KMS-11 (cell line): ENCODE results near the gene MPPED1.

Experiments used
- H2AFZ ChIP-seq: fragments of 200-600 bp; sonication (generic); 2 replicates; pipeline ENCODE4 v1.6.1; 2016; ENCODE audit warnings: antibody characterized with exemption, mixed run types, low read depth
- H3K27ac ChIP-seq: fragments of 200-600 bp; sonication (generic); 2 replicates; pipeline ENCODE4 v1.6.1; 2016; ENCODE audit warnings: mild to moderate bottlenecking, mixed run types
- H3K27me3 ChIP-seq: fragments of 200-600 bp; sonication (generic); 2 replicates; pipeline ENCODE4 v1.6.1; 2017; ENCODE audit warnings: mild to moderate bottlenecking, low read depth, mixed run types, moderate library complexity; ENCODE audit not compliant: insufficient read depth
- H3K36me3 ChIP-seq: fragments of 200-600 bp; sonication (generic); 2 replicates; pipeline ENCODE4 v1.6.1; 2017; ENCODE audit warnings: mild to moderate bottlenecking, mixed run types; ENCODE audit not compliant: insufficient read depth
- H3K4me1 ChIP-seq: fragments of 200-600 bp; sonication (generic); 2 replicates; pipeline ENCODE4 v1.6.1; 2016; ENCODE audit warnings: mild to moderate bottlenecking, low read depth, mixed run types; ENCODE audit not compliant: poor library complexity, severe bottlenecking
- H3K4me2 ChIP-seq: fragments of 200-600 bp; sonication (generic); 2 replicates; pipeline ENCODE4 v1.7.0; 2016; ENCODE audit warnings: mild to moderate bottlenecking, mixed run types
- H3K4me3 ChIP-seq: fragments of 200-600 bp; sonication (generic); IDR thresholded peaks from 2 replicates; pipeline ENCODE4 v1.6.1; 2017; ENCODE audit warnings: low read depth, low read length, mixed read lengths; ENCODE audit not compliant: insufficient read depth
- H3K79me2 ChIP-seq: fragments of 200-600 bp; sonication (generic); 2 replicates; pipeline ENCODE4 v1.6.1; 2016; ENCODE audit warnings: low read depth, mixed run types; ENCODE audit not compliant: insufficient read depth
- H3K9ac ChIP-seq: fragments of 200-600 bp; sonication (generic); 2 replicates; pipeline ENCODE4 v1.6.1; 2016; ENCODE audit warnings: mild to moderate bottlenecking, mixed run types
- H4K20me1 ChIP-seq: fragments of 200-600 bp; sonication (generic); 2 replicates; pipeline ENCODE4 v1.6.1; 2016; ENCODE audit warnings: mild to moderate bottlenecking, mixed run types; ENCODE audit not compliant: insufficient read depth
- TF ChIP-seq, protein P1 (sequence below): fragments of 200-600 bp; sonication (generic); conservative IDR thresholded peaks from 2 replicates; pipeline ENCODE4 v1.6.1; 2017; ENCODE audit warnings: low read depth, mild to moderate bottlenecking, antibody characterized with exemption, low read length, moderate library complexity, mixed read lengths

The MPPED1 gene

GRCh38 chr22:43411040-43411868 lies 560 bp upstream of the MPPED1 start:
- Histone ChIP-seq H3K4me2 (no peak overlapping the region), H3K4me1 (no peaks in the 10 kb centered on the region), H3K27ac (no peak overlapping the region), H3K27me3 (peaks cover 47% of the 10 kb centered on the region; the same call in 1 of the 2 replicates), H2AFZ (no peak overlapping the region), H3K79me2 (no peaks in the 10 kb centered on the region), H3K36me3 (no peaks in the 10 kb centered on the region), H3K4me3 (no peak overlapping the region), H4K20me1 (no peaks in the 10 kb centered on the region), H3K9ac (no peak overlapping the region)
- TF ChIP-seq, protein P1, sequence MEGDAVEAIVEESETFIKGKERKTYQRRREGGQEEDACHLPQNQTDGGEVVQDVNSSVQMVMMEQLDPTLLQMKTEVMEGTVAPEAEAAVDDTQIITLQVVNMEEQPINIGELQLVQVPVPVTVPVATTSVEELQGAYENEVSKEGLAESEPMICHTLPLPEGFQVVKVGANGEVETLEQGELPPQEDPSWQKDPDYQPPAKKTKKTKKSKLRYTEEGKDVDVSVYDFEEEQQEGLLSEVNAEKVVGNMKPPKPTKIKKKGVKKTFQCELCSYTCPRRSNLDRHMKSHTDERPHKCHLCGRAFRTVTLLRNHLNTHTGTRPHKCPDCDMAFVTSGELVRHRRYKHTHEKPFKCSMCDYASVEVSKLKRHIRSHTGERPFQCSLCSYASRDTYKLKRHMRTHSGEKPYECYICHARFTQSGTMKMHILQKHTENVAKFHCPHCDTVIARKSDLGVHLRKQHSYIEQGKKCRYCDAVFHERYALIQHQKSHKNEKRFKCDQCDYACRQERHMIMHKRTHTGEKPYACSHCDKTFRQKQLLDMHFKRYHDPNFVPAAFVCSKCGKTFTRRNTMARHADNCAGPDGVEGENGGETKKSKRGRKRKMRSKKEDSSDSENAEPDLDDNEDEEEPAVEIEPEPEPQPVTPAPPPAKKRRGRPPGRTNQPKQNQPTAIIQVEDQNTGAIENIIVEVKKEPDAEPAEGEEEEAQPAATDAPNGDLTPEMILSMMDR = no peak

GRCh38 chr22:43412808-43413795 lies 1.3 kb downstream of the MPPED1 start:
- Histone ChIP-seq H3K4me2 (no peak overlapping the region), H3K27me3 (peaks cover 63% of the 10 kb centered on the region; the same call in 1 of the 2 replicates), H3K36me3 (no peaks in the 10 kb centered on the region), H3K4me3 (no peak overlapping the region), H3K4me1 (no peaks in the 10 kb centered on the region), H2AFZ (no peak overlapping the region), H4K20me1 (no peaks in the 10 kb centered on the region), H3K79me2 (no peaks in the 10 kb centered on the region), H3K9ac (no peak overlapping the region), H3K27ac (no peak overlapping the region)
- TF ChIP-seq, protein P1 = no peak

DNA sequence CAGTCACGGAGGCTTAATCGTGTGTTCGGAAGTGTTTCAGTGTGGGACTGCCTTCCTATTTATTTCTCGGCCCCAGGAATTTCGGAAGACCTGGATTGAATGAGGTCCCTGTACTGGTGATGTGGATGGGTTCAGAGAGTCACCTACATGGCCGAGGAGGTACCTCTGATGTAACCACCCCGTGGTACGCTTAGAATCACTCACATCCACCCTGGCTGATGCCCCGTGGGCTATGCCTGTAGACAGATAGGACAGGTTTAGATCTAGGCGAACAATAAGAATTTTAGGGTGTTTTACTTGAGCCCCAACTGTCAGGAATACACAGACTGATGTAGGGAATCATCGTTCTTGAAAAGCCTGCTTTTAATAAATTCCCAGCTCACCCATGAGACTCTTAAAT lies 2.0 kb downstream of the MPPED1 start:
- TF ChIP-seq, protein P1 = no peak
- H3K9ac ChIP-seq = no peak overlapping the region
- H3K36me3 ChIP-seq = no peaks in the 10 kb centered on the region
- no peaks in the 10 kb centered on the region for H4K20me1 ChIP-seq
- H3K4me3 ChIP-seq = no peak overlapping the region
- no peak overlapping the region for H3K27ac ChIP-seq
- H3K79me2 ChIP-seq = no peaks in the 10 kb centered on the region
- H3K4me2 ChIP-seq = no peak overlapping the region
- H3K27me3 ChIP-seq = peaks cover 70% of the 10 kb centered on the region; the same call in 1 of the 2 replicates
- H2AFZ ChIP-seq = no peak overlapping the region
- no peaks in the 10 kb centered on the region for H3K4me1 ChIP-seq

GRCh38 chr22:43415681-43416080 lies 3.9 kb downstream of the MPPED1 start:
- Histone ChIP-seq H3K4me2 (no peak overlapping the region), H3K27me3 (peaks cover 75% of the 10 kb centered on the region; the same call in 1 of the 2 replicates)

More at GRCh38 chr22:43415681-43416080, 3.9 kb downstream of the MPPED1 start:
- H3K79me2 ChIP-seq = no peaks in the 10 kb centered on the region
- H3K36me3 ChIP-seq = no peaks in the 10 kb centered on the region
- no peak overlapping the region for H2AFZ ChIP-seq
- TF ChIP-seq, protein P1 = no peak
- no peaks in the 10 kb centered on the region for H3K4me1 ChIP-seq
- H3K9ac ChIP-seq = no peak overlapping the region
- no peak overlapping the region for H3K27ac ChIP-seq
- H4K20me1 ChIP-seq = no peaks in the 10 kb centered on the region
- H3K4me3 ChIP-seq = no peak overlapping the region
